Psoas muscle (tissue), 8 donors: Measurements from ENCODE around the gene SLC24A3. TPM values are rescaled to one million over a fixed set of nuclear protein-coding genes. Genes with fewer than 3 reads are reported as not detected.
A peak's percentile ranks its signal among the peaks of the same experiment; 100 is the strongest.

Experiments used
- ATAC-seq, 4 donors: fragments of 200-7000 bp; cut with Tn5 transposase; one replicate each; pipeline ENCODE4 v1.9.1; 2020; ENCODE audit warnings: moderate library complexity in 3 of 4, mild to moderate bottlenecking in 2 of 4
- DNase-seq, 2 donors: peaks; one replicate each; pipeline ENCODE4 v3.0.0-alpha.2; 2020
- H3K27ac ChIP-seq: fragments of 200-600 bp; one replicate; pipeline ENCODE4 v1.8.0; 2022
- H3K27me3 ChIP-seq, 3 donors: fragments of 200-600 bp in 1 of 3; one replicate each; pipeline versions ENCODE4 v1.6.1 to v1.8.0; 2013 to 2022; ENCODE audit warnings: low read length in 2 of 3, mild to moderate bottlenecking in 2 of 3, moderate library complexity in 1 of 3; ENCODE audit not compliant: insufficient read depth in 3 of 3
- H3K36me3 ChIP-seq, 2 donors: fragments of 200-600 bp in 1 of 2; one replicate each; pipeline versions ENCODE4 v1.6.1 to v1.8.0; 2013 to 2022; ENCODE audit warnings: low read depth in 1 of 2, mild to moderate bottlenecking in 1 of 2, moderate library complexity in 1 of 2; ENCODE audit not compliant: insufficient read depth in 1 of 2
- H3K4me1 ChIP-seq: fragments of 200-600 bp; one replicate; pipeline ENCODE4 v1.8.0; 2022
- H3K4me3 ChIP-seq: fragments of 200-600 bp; one replicate; pipeline ENCODE4 v1.8.0; 2022; ENCODE audit warnings: mild to moderate bottlenecking
- H3K9me3 ChIP-seq: fragments of 200-600 bp; one replicate; pipeline ENCODE4 v1.8.0; 2022
- CTCF ChIP-seq: fragments of 200-600 bp; IDR thresholded peaks from one replicate; pipeline ENCODE4 v1.8.0; 2022; ENCODE audit warnings: antibody characterized with exemption
- WGBS, 3 donors: extraction: QIAGEN DNeasy Blood & Tissue Kit; methylation state at CpG; one replicate each; pipeline versions ENCODE4 v1.1.6 to v1.1.7; 2013; 5-methylcytosine and 5-hydroxymethylcytosine counted together
- intact Hi-C, 2 donors: fragments of 100-400 bp; cut with DNase I; formaldehyde crosslinking; loops; one replicate each; pipeline versions ENCODE4 v1.11.0 to v1.14.2; 2022
- polyA plus RNA-seq, 3 donors: library from polyadenylated mRNA; stranded (reverse); fragments of 200-250 nt; gene quantifications; one replicate each; pipeline ENCODE4 v1.2.3, GENCODE V29; 2013
- total RNA-seq, 4 donors: library from RNA; stranded (reverse); fragmentation: NEBNext Ultra II Directional in 2 of 4; extraction: Animal tissue kit (Norgen Biotek cat#: 25700) in 2 of 4; gene quantifications; one replicate each; pipeline versions ENCODE4 v1.2.1 to v1.2.4, GENCODE V29; 2021 to 2023
- donor health status: healthy with polysubstance abuse.
- donor health status: DM: no; HTN: no; CAD: no; lungs with moderate emphysema.
- donor health status: Bipolar disorder and iron deficiency.
- donor health status: healthy.
- donor health status: DM: yes; HTN: yes; CAD: no.
- donor health status: DM: no; HTN: no; CAD: no.
- donor health status: DM: no; HTN: no; CAD: no.
- donor health status: DM: yes; HTN: yes; CAD: no.

The SLC24A3 gene
- total and polyA plus RNA-seq, 7 donors = 3.0 to 24.4 (median 8.2) TPM

DNA sequence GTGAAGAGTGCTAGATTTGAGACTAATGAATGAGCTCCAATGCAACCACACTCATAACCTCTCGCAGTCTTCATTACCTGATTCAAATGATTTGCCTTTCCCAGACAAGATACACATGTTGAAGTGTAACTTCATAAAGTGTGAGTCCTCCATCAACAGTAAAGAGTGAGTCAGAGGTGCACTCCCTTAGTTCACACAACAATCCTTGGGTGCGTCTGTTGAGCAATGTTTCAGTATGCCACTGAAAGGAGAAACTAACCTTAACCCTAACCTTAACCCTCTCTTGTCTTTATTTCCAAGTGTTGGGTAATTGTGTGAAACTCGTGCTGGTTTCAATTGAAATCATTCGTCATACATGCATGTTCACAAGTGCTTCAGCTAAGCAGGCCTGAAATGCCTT lies 524.6 kb downstream of the SLC24A3 start:
- H3K27ac ChIP-seq = no peak overlapping the region
- intact Hi-C loops = loop anchor here in 1 of 2 donors (5.0 kb wide), 1 partner anchor 45 kb away; no protein-coding TSS in a partner anchor
- no peak overlapping the region for H3K4me3 ChIP-seq
- ATAC-seq = peak in 3 of 4 donors; percentile 51 to 72 (median 61)
- H3K36me3 ChIP-seq = no peaks in the 10 kb centered on the region
- H3K9me3 ChIP-seq = no peaks in the 10 kb centered on the region
- no peaks in the 10 kb centered on the region for H3K27me3 ChIP-seq
- no peak for DNase-seq
- 65 to 84% (median 68%) methylated on average over 4 of the region's 4 CpGs for WGBS, 3 donors
- TF ChIP-seq CTCF = no peak
- peaks cover 15% of the 10 kb centered on the region for H3K4me1 ChIP-seq

GRCh38 chr20:19738951-19739350 lies 526.5 kb downstream of the SLC24A3 start:
- Histone ChIP-seq H3K9me3 (no peaks in the 10 kb centered on the region), H3K27ac (no peak overlapping the region), H3K4me3 (no peak overlapping the region), H3K4me1 (peaks cover 23% of the 10 kb centered on the region), H3K36me3 (no peaks in the 10 kb centered on the region), H3K27me3 (no peaks in the 10 kb centered on the region)
- DNase-seq (no peak), ATAC-seq (no peak)
- intact Hi-C loops = loop anchor here in 1 of 2 donors (5.0 kb wide), 1 partner anchor 47 kb away; no protein-coding TSS in a partner anchor
- no peak for TF ChIP-seq CTCF
- WGBS, 3 donors = 80 to 85% (median 81%) methylated on average over 5 of the region's 5 CpGs

GRCh38 chr20:19739351-19739750 lies 526.9 kb downstream of the SLC24A3 start:
- no peak overlapping the region for H3K27ac ChIP-seq
- no peak for ATAC-seq
- H3K27me3 ChIP-seq = no peaks in the 10 kb centered on the region
- intact Hi-C loops = loop anchor here in 1 of 2 donors (5.0 kb wide), 1 partner anchor 47 kb away; no protein-coding TSS in a partner anchor
- TF ChIP-seq CTCF = no peak
- DNase-seq = no peak
- WGBS, 3 donors = 87 to 93% (median 91%) methylated on average over 10 of the region's 10 CpGs
- peaks cover 23% of the 10 kb centered on the region for H3K4me1 ChIP-seq
- H3K9me3 ChIP-seq = no peaks in the 10 kb centered on the region
- H3K36me3 ChIP-seq = no peaks in the 10 kb centered on the region
- H3K4me3 ChIP-seq = no peak overlapping the region

DNA sequence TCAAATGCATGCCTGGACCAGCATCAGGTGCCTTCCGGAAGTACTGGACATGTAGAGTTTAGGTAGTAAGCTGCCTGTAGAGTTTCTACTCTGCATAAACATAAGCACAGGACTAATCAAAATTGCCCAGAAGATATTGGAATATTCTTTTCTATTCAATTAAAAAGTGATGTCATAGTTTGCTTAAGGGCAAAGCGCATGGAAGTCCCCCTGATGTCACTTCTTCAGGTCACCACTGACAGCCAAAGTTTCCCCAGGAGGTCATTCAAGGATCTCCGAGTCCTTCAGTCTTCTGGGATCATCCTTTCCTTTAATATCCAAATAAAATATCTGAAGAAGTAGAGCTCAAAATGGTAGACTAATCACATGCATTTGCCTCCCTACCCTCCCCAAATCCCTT lies 528.1 kb downstream of the SLC24A3 start:
- no peak for ATAC-seq
- peaks cover 12% of the 10 kb centered on the region for H3K4me1 ChIP-seq
- H3K4me3 ChIP-seq = no peak overlapping the region
- H3K27ac ChIP-seq = no peak overlapping the region
- TF ChIP-seq CTCF = no peak
- no peak for DNase-seq
- 77 to 94% (median 80%) methylated on average over 3 of the region's 3 CpGs for WGBS, 3 donors
- H3K36me3 ChIP-seq = no peaks in the 10 kb centered on the region
- no peaks in the 10 kb centered on the region for H3K9me3 ChIP-seq
- intact Hi-C loops = no loop called here
- H3K27me3 ChIP-seq = no peaks in the 10 kb centered on the region

GRCh38 chr20:19741924-19742323 lies 529.5 kb downstream of the SLC24A3 start:
- Histone ChIP-seq H3K27ac (no peak overlapping the region), H3K4me1 (peaks cover 8% of the 10 kb centered on the region), H3K9me3 (no peaks in the 10 kb centered on the region), H3K36me3 (no peaks in the 10 kb centered on the region), H3K4me3 (no peak overlapping the region), H3K27me3 (no peaks in the 10 kb centered on the region)
- 51 to 72% (median 55%) methylated on average over 2 of the region's 2 CpGs for WGBS, 3 donors
- ATAC-seq (no peak), DNase-seq (no peak)
- intact Hi-C loops = no loop called here
- no peak for TF ChIP-seq CTCF
